ENCODE results near the gene PHTF2.

Gene PHTF2

DNA sequence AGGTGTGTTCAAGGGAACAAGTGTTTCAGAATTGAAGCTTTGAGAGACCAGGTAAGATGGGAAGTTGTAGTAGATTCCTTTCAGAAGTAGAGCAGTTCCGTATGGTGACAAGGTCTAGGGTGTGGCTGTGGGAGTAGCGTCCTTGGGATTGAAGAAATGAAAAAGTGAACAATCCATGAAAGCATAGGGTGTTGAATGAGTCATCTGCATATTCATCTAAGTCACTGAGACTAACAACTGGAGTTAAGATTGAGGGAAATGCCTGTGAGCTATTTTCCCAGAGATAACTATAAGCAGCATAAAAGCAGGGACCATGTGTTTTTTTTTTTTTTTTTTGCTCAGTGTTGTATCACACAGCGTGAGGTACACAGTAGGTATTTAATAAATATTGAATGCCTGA is 134.8 kb downstream of the PHTF2 start:
- no peak for DNase-seq (ENCODE audit: low spot score)

DNA sequence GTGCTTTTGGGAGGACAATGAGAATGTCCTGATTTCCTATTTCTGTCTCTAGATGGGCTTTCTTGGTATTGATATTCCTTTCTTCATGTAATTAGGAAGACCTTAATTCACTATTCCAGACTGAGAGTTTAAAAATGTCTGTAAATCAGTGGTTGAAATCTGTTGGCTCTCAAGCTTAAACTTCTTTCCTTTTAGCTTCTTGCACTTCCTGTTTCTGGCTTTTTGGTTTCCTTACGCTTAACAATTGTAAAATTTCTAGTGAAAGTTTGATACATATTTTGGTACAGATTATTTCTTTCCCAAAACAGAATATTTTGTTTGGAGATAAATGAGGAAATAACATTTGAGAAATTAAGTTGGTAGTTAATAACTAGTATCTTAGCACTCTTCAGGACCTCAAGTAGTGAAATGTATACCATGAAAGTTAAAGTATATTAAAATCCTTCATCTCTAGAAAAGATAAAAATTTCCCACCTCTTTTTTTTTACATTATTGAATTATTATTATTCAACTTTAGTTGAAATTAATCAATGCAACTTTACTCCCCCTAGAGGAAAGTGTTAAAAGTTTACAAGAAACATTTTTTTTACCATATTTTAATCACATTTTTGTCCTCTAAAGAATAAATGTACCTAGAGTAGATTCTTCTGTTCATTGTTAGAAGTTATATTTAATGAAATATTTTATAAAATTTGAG is 137.2 kb downstream of the PHTF2 start:
- no peak for DNase-seq (ENCODE audit: low spot score)

DNA sequence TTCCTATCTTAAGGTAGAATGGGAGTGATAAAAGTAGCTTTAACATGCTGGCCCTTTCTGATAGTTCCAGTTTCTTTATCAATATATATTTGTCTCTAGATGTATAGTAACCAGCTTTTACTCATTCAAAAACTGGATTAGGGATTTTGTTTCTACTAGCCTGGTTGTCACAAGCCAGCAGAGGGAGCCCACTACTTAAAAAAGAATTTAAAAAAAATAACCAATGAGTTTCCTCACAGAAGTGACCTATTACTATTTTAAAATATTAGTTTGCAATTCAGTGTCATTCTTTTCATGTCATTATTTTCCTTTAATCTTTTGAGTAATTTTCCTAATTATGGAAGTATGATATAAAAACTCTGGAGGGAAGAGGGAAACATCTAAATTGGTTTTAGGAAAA is 142.1 kb downstream of the PHTF2 start:
- DNase-seq (ENCODE audit: low spot score), result peak; percentile 45

DNA sequence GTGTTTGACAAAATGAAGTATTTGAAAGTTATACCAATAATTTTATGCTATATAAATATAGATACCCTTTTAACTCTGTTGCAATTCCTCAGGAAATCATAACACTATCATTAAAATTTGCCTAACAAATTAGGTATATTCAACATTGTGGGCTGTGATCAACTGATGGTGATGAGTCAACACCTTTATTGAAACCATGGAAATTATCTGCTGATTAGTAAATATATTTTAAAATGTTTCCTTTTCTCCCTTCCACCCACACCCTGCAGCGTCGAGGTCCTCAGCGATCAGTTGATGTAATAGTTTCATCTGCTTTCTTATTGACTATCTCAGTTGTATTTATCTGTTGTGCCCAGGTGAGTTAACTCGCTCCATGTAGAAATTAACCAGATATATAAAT is 143.9 kb downstream of the PHTF2 start:
- DNase-seq (ENCODE audit: low spot score), result no peak

DNA sequence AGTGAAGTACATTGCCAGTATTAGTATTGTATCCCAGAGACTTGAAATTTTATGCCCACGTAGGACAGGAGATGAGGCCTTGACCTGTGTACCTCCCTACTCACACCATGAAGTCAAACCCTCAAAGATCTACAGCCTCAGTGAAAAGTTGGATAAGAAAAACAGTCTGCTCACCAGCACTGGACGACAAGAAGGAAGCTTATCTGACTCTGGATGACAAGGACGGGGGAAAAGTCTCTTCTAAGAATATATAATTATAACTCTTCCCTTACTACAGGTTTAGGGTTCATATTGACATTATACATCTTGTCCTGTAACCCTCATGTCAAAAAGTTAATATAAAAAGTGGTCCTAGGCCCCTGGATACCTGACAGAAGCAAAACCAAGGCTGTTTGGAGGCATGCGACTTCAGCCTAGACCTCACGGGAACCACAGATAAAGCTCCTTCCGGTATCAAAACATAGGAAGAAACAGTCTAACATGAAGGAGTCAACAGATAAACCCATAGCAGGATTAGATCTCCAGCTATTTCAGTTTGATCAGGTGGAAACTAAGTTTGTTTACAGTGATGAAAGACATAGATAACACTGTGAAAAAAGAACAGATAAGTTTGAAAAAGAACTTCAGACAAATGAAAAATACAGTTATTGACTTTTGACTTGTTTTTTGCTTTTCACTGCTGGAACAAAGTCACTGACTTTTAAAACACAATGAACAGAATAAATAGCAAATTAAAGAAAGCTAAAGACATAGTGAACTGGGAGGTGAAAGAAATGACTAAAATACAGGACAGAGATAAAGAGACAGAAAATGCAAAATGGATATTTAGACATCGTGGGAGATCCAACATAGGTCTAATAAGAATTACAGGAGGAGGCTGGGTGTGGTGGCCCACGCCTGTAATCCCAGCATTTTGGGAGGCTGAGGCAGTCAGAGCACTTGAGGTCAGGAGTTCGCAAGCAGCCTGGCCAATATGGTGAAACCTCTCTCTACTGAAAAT is 145.9 kb downstream of the PHTF2 start:
- no peak for DNase-seq (ENCODE audit: low spot score)

DNA sequence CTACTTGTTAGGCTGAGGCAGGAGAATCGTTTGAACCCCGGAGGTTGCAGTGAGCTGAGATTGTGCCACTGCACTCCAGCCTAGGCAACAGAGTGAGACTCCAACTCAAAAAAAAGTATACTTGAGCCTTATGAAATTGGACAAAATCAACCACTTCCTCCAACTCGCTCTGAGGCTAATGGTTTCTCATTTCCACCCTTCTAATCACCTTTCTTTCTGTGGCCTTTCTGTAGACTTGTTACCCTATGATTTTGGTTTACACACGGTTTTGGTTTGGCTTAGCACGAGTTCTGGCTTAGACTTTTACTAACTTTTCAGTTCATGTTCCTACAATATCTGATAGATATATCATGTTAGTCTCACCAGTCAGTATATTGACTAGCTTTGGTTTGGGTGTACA is 152.0 kb downstream of the PHTF2 start:
- DNase-seq (ENCODE audit: low spot score), result no peak

DNA sequence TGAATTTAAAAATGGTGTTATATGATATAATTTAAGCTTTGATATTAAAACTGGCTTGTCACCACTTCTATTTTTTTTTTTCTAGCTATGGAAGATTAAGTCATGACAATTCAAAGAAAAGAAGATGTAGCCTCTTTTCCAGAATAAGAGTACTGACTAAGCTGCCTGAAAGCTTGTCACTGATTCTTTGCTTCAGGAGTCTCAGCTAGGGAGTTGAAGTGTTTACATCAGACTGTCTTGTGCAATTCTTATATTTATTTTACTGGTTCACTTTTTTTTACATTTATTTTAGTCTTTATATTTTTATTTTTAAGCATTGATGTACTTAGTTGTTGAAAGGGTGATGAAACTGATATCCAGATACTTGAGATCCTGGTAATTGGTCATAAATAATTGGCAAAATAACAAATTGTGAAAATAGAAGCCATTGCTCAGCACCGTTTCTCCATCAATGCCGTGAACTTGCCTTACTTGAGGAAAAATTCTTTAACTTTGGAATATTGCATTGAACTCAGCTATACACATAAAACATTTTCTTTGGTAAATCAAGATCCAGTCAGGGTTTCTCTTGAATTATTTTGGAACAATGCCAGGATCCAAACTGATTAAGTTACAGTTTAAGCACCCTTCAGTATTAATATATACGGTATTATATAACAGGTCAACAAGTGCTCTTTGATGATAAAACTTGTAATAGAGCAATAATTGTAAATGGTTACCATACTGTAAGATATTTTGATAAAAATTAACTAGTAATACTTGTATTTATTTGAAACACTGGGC is 156.4 kb downstream of the PHTF2 start:
- no peak for DNase-seq (ENCODE audit: low spot score)

DNA sequence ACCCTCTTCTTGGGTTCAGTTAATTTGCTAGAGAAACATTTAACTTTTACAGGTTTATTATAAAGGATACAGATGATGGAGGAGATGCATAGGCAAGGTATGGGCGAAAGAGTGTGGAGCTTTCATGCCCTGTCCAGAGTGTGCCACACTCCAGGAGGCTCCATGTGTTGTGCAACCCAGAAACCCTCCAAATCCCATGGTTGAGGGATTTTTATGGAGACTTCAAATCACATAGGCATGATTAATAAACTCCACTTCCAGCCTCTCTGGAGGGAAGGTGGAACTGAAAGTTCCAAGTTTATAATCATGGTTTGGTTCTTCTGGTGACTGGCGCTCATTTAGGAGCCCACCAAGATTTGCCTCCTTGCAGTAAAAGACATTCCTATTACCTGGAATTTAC is 159.9 kb downstream of the PHTF2 start:
- no peak for DNase-seq (ENCODE audit: low spot score)

DNA sequence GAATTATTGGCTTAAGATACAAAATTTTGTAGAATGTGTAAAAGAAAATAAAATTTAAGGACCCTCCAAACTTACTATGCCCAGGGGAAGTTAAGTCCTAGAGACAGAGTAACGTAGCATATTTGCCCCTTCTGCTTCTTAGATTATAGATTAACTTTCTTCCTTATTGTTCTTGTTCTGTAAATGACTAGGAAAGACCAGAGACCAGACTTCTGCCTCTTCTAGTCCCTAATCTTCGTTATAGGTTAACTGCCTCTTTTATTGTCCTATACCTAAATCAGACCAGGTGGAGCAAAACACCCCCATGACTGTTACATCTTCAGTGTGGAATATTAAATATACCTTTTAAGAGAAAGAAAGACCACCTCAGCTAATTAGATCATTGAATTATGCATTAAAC is 160.5 kb downstream of the PHTF2 start:
- no peak for DNase-seq (ENCODE audit: low spot score)

DNA sequence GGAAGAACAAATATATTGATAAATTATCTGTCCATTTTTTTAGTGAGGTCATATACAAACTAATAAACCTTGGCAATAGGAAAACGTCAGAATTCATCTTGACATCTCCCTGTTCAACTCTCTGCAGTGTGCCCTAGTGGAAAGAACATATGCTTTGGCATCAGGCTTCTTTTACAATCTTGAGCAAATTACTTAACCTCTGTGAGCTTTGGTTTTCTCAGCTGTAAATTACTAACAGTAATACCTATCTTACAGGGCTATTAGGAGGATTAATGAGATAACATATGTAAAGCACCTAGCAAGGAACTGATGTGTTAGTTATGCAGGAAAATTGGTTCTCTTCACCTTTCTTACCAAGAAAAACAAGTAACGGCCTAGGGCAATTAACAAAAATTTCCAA is 161.8 kb downstream of the PHTF2 start:
- DNase-seq (ENCODE audit: low spot score), result no peak

DNA sequence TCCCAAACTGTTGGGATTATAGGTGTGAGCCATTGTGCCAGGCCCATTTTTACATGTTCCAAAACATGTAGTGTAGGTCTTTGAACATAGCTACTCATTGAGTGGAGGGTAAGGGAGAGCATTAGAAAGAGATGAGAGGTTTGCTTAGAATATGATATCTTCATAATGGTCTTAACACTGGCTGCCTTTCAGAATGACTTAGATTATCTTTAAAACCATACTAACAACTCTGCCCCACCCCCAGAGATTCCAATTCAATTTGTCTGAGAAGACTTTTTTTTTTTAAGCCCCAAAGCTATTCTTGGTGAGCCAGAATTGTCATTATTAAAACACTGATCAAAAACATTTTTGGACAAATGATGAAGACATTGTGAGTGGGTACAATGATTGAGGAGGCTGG is 168.9 kb downstream of the PHTF2 start:
- no peak for DNase-seq (ENCODE audit: low spot score)

DNA sequence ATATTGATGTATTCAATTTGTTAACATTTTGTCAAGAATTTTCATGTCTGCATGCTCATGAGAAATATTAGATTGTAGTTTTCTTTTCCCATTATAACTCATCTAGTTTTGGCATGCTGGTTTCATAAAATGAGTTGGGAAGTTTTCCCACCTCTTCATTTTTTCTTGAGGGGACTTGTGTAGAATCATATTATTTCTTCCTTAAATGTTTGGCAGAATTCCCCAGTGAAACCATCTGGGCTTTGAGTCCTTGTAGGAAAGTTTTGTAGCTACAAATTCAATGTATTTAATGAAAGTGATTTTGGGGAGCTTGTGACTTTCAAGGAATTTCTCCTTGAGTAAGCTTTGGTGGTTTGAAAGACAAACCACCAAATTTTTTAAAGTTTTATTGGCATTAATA is 173.2 kb downstream of the PHTF2 start:
- DNase-seq (ENCODE audit: low spot score), result no peak

DNA sequence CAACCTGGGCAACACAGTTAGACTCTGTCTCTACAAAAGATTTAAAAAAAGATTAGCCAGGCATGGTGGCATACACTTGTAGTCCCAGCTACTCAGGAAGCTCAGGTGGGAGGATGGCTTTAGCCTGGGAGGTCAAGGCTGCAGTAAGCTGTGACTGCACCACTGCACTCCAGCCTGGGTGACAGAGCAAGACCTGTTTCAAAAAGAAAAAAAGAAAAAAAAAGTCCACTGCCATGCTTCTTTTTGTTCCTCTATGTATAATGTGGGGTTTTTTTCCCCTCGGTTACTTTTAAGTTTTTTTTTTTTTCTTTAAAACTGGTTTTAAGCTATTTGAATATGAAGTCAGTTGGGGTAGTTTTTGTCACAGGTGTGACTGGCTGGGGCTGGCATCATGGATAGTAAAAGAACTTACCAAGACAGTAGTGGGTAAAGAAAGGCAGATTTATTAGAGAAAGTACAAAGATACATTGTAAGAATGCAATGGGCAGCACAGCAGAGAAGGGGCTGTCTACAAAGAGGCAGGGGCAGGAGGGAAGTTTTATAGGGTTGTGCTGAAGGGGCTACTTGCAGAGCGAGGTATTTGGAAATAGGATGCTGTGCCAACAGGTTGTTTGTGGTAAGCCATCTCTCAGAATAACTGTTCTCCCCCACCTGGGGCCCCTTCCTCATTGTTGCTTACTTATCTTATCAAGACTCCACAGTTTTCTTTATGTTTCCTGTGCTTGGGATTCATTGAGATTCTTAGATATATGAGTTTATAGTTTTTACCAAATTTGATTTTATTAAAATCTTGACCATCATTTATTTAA is 177.3 kb downstream of the PHTF2 start:
- no peak for DNase-seq (ENCODE audit: low spot score)

DNA sequence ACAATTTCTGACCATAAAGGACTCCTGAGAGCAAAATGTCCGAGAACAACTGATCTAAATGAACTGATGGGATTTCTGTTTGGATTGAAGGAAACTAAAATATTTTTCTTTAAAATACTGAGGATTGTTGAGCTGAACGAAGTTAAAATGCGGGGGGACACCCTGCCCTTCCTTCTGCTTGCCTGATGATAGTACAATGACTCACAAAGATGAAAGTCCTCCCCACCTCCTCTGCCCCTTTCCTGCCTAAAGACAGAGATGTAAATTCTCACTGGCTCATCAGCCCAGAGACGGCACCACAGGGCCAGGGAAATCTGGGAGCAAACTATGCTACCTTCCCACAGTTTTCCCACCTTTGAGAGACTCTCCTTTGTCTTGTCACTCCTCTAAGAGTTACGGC is 180.6 kb downstream of the PHTF2 start:
- DNase-seq (ENCODE audit: low spot score), result no peak

DNA sequence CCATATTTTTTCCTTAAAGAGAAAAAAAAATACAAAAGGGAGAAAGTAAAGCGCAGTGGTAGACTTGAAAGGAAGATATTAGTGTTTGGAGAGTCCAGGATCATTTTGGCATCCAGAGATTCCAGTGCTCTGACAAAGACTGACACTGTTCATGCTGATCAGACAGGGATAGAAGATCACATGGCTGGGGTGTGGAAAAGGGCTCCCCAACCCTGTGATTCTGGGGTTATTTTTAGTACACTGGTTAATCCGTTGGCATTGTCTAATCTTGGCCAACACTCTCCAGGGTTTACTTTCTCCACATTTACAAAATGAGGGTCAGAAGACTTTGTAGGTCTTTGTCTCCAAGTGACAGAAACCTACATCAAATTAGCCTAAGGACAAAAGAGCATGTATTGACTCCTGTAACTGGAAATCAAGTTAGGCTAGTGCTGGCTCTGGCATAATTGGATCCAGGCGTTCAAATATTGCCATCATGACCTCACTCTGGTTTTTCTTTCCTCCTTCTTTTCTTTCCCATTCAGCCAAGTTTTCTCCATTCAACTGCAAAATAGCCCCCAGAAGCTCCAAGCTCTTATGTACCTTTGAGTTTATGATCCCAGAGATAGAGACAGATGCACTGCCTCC is 181.6 kb downstream of the PHTF2 start:
- DNase-seq (ENCODE audit: low spot score), result no peak

DNA sequence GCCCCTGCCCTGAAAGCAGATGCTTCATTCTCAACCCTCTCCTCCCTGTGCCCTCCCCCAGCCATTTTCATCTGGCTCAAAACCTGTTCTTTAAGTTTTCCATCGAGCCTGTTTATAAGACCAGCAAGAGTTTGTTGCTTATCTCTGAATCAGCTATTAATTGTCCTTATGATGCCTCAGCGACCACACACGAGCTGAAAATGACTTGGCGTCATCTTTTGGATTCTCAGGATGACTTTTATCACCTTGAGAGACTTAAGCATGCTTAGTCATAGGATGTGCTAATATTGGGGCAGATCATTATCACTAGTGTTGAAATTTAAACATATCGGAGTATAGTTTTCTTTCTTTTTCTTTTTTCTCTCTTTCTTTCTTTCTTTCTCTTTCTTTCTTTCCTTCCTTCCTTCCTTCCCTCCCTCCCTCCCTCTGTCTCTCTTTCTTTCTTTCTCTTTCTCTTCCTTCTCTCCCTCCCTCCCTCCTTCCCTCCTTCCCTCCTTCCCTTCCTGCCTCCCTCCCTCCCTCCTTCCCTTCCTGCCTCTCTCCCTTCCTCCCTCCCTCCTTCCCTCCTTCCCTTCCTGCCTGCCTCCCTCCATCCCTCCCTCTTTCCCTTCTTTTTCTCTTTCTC is 184.5 kb downstream of the PHTF2 start:
- DNase-seq (ENCODE audit: low spot score), result no peak

DNA sequence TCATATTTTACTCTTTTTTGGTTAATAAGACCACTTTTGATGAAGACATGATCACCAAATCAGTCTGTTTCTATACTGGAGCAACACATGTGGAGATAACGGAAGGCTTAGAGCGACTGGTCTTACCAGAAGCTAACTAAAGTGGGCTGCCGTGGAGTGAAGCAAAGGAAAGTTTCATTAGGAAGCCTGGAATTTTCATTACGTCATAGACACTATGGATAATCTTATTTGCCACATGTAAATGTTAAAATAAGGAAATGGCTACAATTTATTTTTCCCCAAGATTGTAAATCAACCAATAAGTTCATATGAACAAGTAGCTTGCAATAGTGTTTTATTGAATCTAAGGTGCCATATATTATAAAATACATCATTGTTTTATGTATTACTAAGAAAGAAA is 185.4 kb downstream of the PHTF2 start:
- DNase-seq (ENCODE audit: low spot score), result no peak

DNA sequence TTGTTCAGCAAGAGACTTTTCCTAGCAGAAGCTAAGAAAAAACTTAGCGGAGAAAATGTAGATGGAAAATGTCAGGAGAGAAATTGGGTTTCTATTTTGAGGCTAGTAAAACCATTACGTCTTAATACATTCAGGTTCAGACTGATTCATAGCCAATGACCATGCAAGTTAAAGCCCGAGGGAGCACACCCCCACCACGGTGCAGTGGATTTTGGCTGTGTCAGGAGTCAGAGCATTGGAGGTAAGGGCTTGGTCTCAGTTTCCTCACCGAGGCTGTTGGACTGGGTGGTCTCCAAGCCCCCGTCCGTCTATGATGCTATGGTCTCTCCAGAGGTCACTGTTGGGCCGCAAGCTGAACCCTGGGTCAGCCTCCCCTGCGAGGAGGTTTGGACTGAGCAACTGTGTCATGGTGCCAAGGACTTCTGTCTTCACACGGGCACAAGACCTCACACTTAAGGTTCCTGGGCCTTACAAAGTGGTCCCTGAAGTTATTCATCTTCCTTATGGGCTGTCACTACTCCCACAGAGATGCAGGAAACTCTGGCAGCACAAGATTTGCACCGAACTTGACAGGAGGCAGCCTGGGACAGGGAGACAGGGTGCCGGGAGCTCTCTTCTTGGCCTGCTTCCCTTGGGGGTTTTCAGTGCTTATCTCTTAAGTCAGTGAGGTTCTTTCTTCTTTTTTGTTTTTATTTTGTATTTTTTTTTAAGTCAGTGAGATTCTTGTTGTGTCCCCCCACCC is 186.8 kb downstream of the PHTF2 start:
- no peak for DNase-seq (ENCODE audit: low spot score)

DNA sequence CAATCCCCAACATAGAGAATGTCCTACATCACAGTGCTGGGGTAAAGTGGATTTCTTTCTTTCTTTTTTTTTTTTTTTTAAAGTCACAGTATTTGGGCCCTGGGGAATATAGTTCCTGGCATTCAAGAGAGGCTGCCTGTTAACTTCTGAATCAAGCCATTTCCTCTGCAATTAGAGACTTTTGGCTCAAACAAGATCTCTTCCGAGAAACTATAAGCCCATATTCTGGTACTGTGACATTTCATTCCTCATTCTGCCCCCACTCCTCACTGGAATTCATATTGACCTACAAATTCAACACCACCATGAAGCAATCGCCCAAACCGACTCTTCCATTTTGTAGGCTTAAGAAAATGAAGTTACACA is 187.4 kb downstream of the PHTF2 start:
- no peak for DNase-seq (ENCODE audit: low spot score)

DNA sequence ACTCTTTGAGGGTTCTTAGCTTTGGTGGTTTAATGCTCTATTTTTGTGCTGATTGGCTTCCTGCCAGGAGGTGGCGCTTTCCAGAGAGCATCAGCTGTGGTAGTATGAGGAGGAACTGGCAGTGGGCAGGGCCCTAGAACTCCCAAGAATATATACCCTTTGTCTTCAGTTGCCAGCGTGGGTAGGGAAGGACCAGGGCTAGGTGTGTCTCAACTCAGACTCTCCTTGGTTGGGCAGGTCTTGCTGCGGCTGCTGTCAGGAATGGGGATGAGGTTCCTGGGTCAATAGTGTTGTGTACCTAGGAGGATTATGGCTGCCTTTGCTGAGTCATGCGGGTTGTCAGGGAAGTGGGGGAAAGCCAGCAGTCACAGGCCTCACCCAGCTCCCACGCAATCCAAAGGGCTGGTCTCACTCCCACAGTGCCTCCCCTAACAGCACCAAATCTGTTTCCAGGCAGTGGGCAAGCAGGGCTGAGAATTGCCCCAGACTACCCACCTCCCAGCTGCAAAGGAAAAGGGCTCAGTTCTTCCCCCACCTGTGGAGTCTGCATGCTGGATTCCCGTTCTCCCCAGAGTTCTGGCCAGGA is 191.5 kb downstream of the PHTF2 start:
- peak; percentile 7 for DNase-seq (ENCODE audit: low spot score)

All from cerebellar cortex (tissue), 1 donor.